HEK293 (cell line): ENCODE results near the gene VSTM2L.

Source experiments
- CTCF ChIA-PET: fragments of 350-600 bp; formaldehyde crosslinking; extraction: SDS; loops from one replicate; lab custom pipeline; 2021; ENCODE audit warnings: antibody characterized with exemption; lab: Yijun Ruan, JAX
- POLR2A ChIA-PET: fragments of 300-600 bp; formaldehyde crosslinking; extraction: SDS; loops from one replicate; lab custom pipeline; 2020; ENCODE audit warnings: antibody characterized with exemption, inconsistent platforms; lab: Yijun Ruan, JAX
- H3K27ac ChIP-seq: fragments of 200-500 bp; sonication (Bioruptor generic); 2 replicates; pipeline ENCODE4 v1.5.1; 2014; ENCODE audit warnings: low read depth, low read length, control low read depth, inconsistent platforms; ENCODE audit errors: extremely low read depth
- H3K36me3 ChIP-seq, 2 experiments: fragments of 200-500 bp in 1 of 2; sonication (Bioruptor generic) in 1 of 2; 1 replicate in 1 of 2; 2 replicates in 1 of 2; pipeline ENCODE4 v1.5.1; 2014 to 2017; ENCODE audit warnings: inconsistent platforms in 2 of 2, low read length in 2 of 2; ENCODE audit not compliant: control insufficient read depth in 2 of 2, insufficient read depth in 1 of 2
- H3K4me1 ChIP-seq: fragments of 200-500 bp; sonication (Bioruptor generic); 2 replicates; pipeline ENCODE4 v1.5.1; 2014; ENCODE audit warnings: mild to moderate bottlenecking, low read length, inconsistent platforms; ENCODE audit not compliant: control insufficient read depth, insufficient read depth
- H3K4me3 ChIP-seq: 2 replicates; pipeline ENCODE4 v1.5.1; 2011; ENCODE audit warnings: low read depth, mild to moderate bottlenecking, control low read depth, low read length, moderate library complexity
- H3K9me3 ChIP-seq: fragments of 200-500 bp; sonication (Bioruptor generic); 2 replicates; pipeline ENCODE4 v1.5.1; 2014; ENCODE audit warnings: low read depth, low read length, inconsistent platforms; ENCODE audit not compliant: control insufficient read depth, insufficient read depth
- GFI1B ChIP-seq: fragments of 450-650 bp; formaldehyde crosslinking; IDR thresholded peaks from 2 replicates; pipeline ENCODE4 v1.5.1; 2016; ENCODE audit warnings: missing biosample characterization, missing genetic modification characterization
- PRDM1 ChIP-seq: fragments of 450-650 bp; formaldehyde crosslinking; IDR thresholded peaks from 2 replicates; pipeline ENCODE4; 2016; ENCODE audit warnings: missing biosample characterization, missing genetic modification characterization
- SCRT1 ChIP-seq: fragments of 450-650 bp; formaldehyde crosslinking; IDR thresholded peaks from 2 replicates; pipeline ENCODE4 v1.5.1; 2016; ENCODE audit warnings: missing biosample characterization, missing genetic modification characterization, borderline replicate concordance
- SP7 ChIP-seq: fragments of 450-650 bp; formaldehyde crosslinking; IDR thresholded peaks from 2 replicates; pipeline ENCODE4 v1.5.1; 2016; ENCODE audit warnings: missing biosample characterization, missing genetic modification characterization
- YY1 ChIP-seq: fragments of 450-650 bp; formaldehyde crosslinking; IDR thresholded peaks from 2 replicates; pipeline ENCODE4 v1.5.1; 2018; ENCODE audit warnings: missing biosample characterization, missing genetic modification characterization
- ZBTB48 ChIP-seq: fragments of 450-650 bp; formaldehyde crosslinking; IDR thresholded peaks from 2 replicates; pipeline ENCODE4 v1.5.1; 2016; ENCODE audit warnings: missing biosample characterization, missing genetic modification characterization
- ZFHX2 ChIP-seq: fragments of 450-650 bp; formaldehyde crosslinking; conservative IDR thresholded peaks from 2 replicates; pipeline ENCODE4 v1.5.1; 2016; ENCODE audit warnings: missing biosample characterization, missing genetic modification characterization
- ZIC2 ChIP-seq: fragments of 450-650 bp; formaldehyde crosslinking; IDR thresholded peaks from 2 replicates; pipeline ENCODE4 v1.5.1; 2016; ENCODE audit warnings: missing biosample characterization, missing genetic modification characterization
- ZNF138 ChIP-seq: fragments of 450-650 bp; formaldehyde crosslinking; IDR thresholded peaks from 2 replicates; pipeline ENCODE4 v1.5.1; 2016; ENCODE audit warnings: missing biosample characterization, missing genetic modification characterization, borderline replicate concordance
- ZNF280C ChIP-seq: fragments of 450-650 bp; formaldehyde crosslinking; IDR thresholded peaks from 2 replicates; pipeline ENCODE4 v1.5.1; 2016; ENCODE audit warnings: missing biosample characterization, missing genetic modification characterization
- ZNF391 ChIP-seq: fragments of 450-650 bp; formaldehyde crosslinking; IDR thresholded peaks from 2 replicates; pipeline ENCODE4 v1.5.1; 2016; ENCODE audit warnings: low read depth, missing biosample characterization, missing genetic modification characterization, borderline replicate concordance
- ZNF404 ChIP-seq: fragments of 450-650 bp; formaldehyde crosslinking; IDR thresholded peaks from 2 replicates; pipeline ENCODE4 v1.5.1; 2017; ENCODE audit warnings: missing biosample characterization, missing genetic modification characterization
- ZNF426 ChIP-seq: fragments of 450-650 bp; formaldehyde crosslinking; IDR thresholded peaks from 2 replicates; pipeline ENCODE4 v1.5.1; 2017; ENCODE audit warnings: missing biosample characterization, missing genetic modification characterization, mild to moderate bottlenecking, inconsistent platforms, moderate library complexity
- ZNF600 ChIP-seq: fragments of 450-650 bp; formaldehyde crosslinking; IDR thresholded peaks from 2 replicates; pipeline ENCODE4 v1.5.1; 2016; ENCODE audit warnings: missing biosample characterization, missing genetic modification characterization
- ZNF629 ChIP-seq: fragments of 450-650 bp; formaldehyde crosslinking; IDR thresholded peaks from 2 replicates; pipeline ENCODE4 v1.5.1; 2017; ENCODE audit warnings: missing biosample characterization, missing genetic modification characterization
- ZNF660 ChIP-seq: fragments of 450-650 bp; IDR thresholded peaks from 2 replicates; pipeline ENCODE4 v1.5.1; 2018; ENCODE audit warnings: missing biosample characterization, mild to moderate bottlenecking, missing genetic modification characterization
- TF ChIP-seq, protein P1 (sequence below): fragments of 450-650 bp; formaldehyde crosslinking; IDR thresholded peaks from 2 replicates; pipeline ENCODE4 v1.5.1; 2016; ENCODE audit warnings: missing biosample characterization, missing genetic modification characterization
- TF ChIP-seq, protein P2 (sequence below): fragments of 450-650 bp; formaldehyde crosslinking; IDR thresholded peaks from 2 replicates; pipeline ENCODE4 v1.5.1; 2016; ENCODE audit warnings: missing biosample characterization, missing genetic modification characterization
- TF ChIP-seq, protein P3 (sequence below): fragments of 450-650 bp; formaldehyde crosslinking; IDR thresholded peaks from 2 replicates; pipeline ENCODE4 v1.5.1; 2017; ENCODE audit warnings: missing biosample characterization, missing genetic modification characterization

Gene VSTM2L

DNA sequence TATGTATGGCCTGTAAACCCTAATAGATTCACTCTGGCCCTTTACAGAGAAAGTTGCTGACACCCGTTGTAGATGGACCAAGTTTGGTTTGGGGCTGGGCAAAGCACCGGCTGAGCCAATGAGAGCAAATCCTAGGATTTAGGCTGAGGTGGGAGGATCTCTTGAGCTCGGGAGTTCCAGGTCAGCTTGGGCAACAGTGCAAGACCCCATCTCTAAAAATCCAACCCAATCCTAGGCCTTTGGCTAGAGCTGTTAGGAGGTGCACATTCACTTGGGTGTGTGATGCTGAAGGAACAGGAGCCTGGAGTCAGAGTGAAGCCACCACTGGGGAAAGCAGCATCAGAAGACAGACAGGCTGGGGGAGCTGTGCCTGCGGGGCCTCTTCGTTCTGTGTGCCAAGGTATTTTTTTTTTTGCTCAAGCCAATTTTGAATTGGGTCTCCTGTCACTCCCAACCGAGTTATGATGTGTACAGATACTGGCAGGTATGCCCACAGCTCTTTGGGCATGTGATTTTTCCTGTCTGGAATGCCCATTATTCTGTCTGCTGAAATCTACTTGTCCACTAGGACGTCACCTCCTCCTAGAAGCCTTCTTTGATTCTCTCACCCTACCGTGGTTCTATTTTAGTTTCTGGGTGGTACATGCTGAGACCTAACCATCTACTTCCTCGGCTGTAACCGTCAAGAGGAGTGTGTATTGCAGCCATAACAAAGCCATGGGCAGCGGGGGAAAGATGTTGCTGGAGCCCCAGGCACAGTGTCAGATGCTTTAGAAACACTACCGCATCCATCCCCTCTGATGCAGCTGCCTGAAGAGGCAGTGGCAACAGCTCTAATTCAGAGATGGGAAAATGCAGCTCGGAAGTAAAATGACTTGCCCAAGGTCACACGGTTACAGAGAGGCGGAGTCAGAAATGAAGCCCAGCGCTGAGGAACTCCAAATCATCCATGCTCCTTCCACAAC, 76.4 kb downstream of the VSTM2L start (continued):
- TF ChIP-seq ZBTB48 (tag by site-specific recombination) (no peak), ZNF138 (no peak), SP7 (tag by site-specific recombination) (no peak)
- TF ChIP-seq, protein P1, sequence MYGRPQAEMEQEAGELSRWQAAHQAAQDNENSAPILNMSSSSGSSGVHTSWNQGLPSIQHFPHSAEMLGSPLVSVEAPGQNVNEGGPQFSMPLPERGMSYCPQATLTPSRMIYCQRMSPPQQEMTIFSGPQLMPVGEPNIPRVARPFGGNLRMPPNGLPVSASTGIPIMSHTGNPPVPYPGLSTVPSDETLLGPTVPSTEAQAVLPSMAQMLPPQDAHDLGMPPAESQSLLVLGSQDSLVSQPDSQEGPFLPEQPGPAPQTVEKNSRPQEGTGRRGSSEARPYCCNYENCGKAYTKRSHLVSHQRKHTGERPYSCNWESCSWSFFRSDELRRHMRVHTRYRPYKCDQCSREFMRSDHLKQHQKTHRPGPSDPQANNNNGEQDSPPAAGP (tag by site-specific recombination) = no peak

GRCh38 chr20:37980383-37980782, 77.5 kb downstream of the VSTM2L start:
- CTCF ChIA-PET = interaction anchor here (0.6 to 0.7 kb wide), 2 partner anchors 65 to 711 kb away, joined by 3 read pairs; no protein-coding TSS in a partner anchor
- Histone ChIP-seq H3K27ac (no peak overlapping the region), H3K36me3 (peaks cover 0 to 21% of the 10 kb centered on the region in 2 experiments; a peak in 1 of 3 replicates), H3K4me3 (no peak overlapping the region), H3K9me3 (no peaks in the 10 kb centered on the region), H3K4me1 (no peaks in the 10 kb centered on the region)
- TF ChIP-seq, protein P2, sequence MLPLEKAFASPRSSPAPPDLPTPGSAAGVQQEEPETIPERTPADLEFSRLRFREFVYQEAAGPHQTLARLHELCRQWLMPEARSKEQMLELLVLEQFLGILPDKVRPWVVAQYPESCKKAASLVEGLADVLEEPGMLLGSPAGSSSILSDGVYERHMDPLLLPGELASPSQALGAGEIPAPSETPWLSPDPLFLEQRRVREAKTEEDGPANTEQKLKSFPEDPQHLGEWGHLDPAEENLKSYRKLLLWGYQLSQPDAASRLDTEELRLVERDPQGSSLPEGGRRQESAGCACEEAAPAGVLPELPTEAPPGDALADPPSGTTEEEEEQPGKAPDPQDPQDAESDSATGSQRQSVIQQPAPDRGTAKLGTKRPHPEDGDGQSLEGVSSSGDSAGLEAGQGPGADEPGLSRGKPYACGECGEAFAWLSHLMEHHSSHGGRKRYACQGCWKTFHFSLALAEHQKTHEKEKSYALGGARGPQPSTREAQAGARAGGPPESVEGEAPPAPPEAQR = no peak
- TF ChIP-seq SCRT1 (tag by site-specific recombination) (no peak), ZNF391 (tag by site-specific recombination) (no peak)
- POLR2A ChIA-PET = no interaction called here

- H3K36me3 ChIP-seq = peaks cover 0 to 23% of the 10 kb centered on the region in 2 experiments; a peak in 1 of 3 replicates
- H3K9me3 ChIP-seq = no peaks in the 10 kb centered on the region
- H3K27ac ChIP-seq = no peak overlapping the region
- CTCF ChIA-PET = interaction anchor here (0.6 kb wide), 1 partner anchor 711 kb away, joined by 3 read pairs; no protein-coding TSS in a partner anchor
- no peak overlapping the region for H3K4me3 ChIP-seq
- POLR2A ChIA-PET = no interaction called here
- no peak for TF ChIP-seq ZFHX2
- TF ChIP-seq, all 188 proteins: peak for 0
- no peaks in the 10 kb centered on the region for H3K4me1 ChIP-seq
These were observed 77.9 kb downstream of the VSTM2L start for GRCh38 chr20:37980876-37981275.

GRCh38 chr20:37981568-37981967, 78.6 kb downstream of the VSTM2L start:
- no peak overlapping the region for H3K4me3 ChIP-seq
- no peaks in the 10 kb centered on the region for H3K4me1 ChIP-seq
- H3K36me3 ChIP-seq = peaks cover 0 to 30% of the 10 kb centered on the region in 2 experiments; a peak in 1 of 3 replicates
- no peak overlapping the region for H3K27ac ChIP-seq
- H3K9me3 ChIP-seq = no peaks in the 10 kb centered on the region
- TF ChIP-seq ZNF660 (tag by site-specific recombination) (no peak), YY1 (tag by site-specific recombination) (no peak)
- POLR2A ChIA-PET = no interaction called here
- CTCF ChIA-PET = no interaction called here

- H3K4me3 ChIP-seq = no peak overlapping the region
- ChIA-PET CTCF (interaction anchor here (0.5 to 1.7 kb wide), 5 partner anchors 9 to 707 kb away, joined by 3 to 7 read pairs (median 5); no protein-coding TSS in a partner anchor), POLR2A (no interaction called here)
- H3K27ac ChIP-seq = no peak overlapping the region
- H3K9me3 ChIP-seq = no peaks in the 10 kb centered on the region
- peaks cover 0 to 46% of the 10 kb centered on the region in 2 experiments; a peak in 1 of 3 replicates for H3K36me3 ChIP-seq
- no peaks in the 10 kb centered on the region for H3K4me1 ChIP-seq
- TF ChIP-seq ZIC2 (tag by site-specific recombination) (no peak), PRDM1 (no peak), ZNF280C (tag by site-specific recombination) (no peak), ZFHX2 (no peak), ZNF600 (tag by site-specific recombination) (no peak), ZNF629 (tag by site-specific recombination) (no peak), GFI1B (tag by site-specific recombination) (no peak), ZNF426 (no peak), ZNF404 (no peak)
- TF ChIP-seq, protein P3, sequence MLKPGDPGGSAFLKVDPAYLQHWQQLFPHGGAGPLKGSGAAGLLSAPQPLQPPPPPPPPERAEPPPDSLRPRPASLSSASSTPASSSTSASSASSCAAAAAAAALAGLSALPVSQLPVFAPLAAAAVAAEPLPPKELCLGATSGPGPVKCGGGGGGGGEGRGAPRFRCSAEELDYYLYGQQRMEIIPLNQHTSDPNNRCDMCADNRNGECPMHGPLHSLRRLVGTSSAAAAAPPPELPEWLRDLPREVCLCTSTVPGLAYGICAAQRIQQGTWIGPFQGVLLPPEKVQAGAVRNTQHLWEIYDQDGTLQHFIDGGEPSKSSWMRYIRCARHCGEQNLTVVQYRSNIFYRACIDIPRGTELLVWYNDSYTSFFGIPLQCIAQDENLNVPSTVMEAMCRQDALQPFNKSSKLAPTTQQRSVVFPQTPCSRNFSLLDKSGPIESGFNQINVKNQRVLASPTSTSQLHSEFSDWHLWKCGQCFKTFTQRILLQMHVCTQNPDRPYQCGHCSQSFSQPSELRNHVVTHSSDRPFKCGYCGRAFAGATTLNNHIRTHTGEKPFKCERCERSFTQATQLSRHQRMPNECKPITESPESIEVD (tag by site-specific recombination) = no peak
These were observed 80.4 kb downstream of the VSTM2L start for GRCh38 chr20:37983286-37983685.
